HFF-Myc (cell line): ENCODE measurements around the gene ADIPOQ.
A peak's percentile ranks its signal among the peaks of the same experiment; 100 is the strongest.
"Not testable (repeated sequence)": the region's sequence is repeated elsewhere in the genome, so short reads cannot be mapped to it uniquely, and the experiment has no call there.

Source experiments
- DNase-seq: peaks from one replicate; pipeline ENCODE4 v3.0.0-alpha.2; 2011; ENCODE audit warnings: low read depth; ENCODE audit errors: extremely low read depth
- H3K4me3 ChIP-seq: replicated peaks from 2 replicates; pipeline ENCODE4 v1.5.1; 2011; ENCODE audit warnings: low read depth, mild to moderate bottlenecking, control low read depth, low read length
- CTCF ChIP-seq: IDR thresholded peaks from 2 replicates; pipeline ENCODE4 v1.5.1; 2012; ENCODE audit warnings: mild to moderate bottlenecking, low read depth, low read length, control low read depth; ENCODE audit errors: missing control alignments

ADIPOQ gene

GRCh38 chr3:186875708-186876107 is 33.2 kb downstream of the ADIPOQ start:
- H3K4me3 ChIP-seq = no peak overlapping the region
- TF ChIP-seq CTCF = no peak
- DNase-seq = no peak

GRCh38 chr3:186879781-186880180 is 37.3 kb downstream of the ADIPOQ start:
- H3K4me3 ChIP-seq = no peak overlapping the region
- DNase-seq = no peak
- TF ChIP-seq CTCF = no peak

GRCh38 chr3:186880406-186880805 is 37.9 kb downstream of the ADIPOQ start:
- no peak for TF ChIP-seq CTCF
- DNase-seq = no peak
- no peak overlapping the region for H3K4me3 ChIP-seq

GRCh38 chr3:186882150-186882524 is 39.6 kb downstream of the ADIPOQ start:
- TF ChIP-seq CTCF = no peak
- DNase-seq = peak; percentile 10

GRCh38 chr3:186882881-186883685 is 40.6 kb downstream of the ADIPOQ start:
- DNase-seq = peak; percentile 67
- no peak for TF ChIP-seq CTCF

More at GRCh38 chr3:186882150-186882524, 39.6 kb downstream of the ADIPOQ start:
- H3K4me3 ChIP-seq = no peak overlapping the region

GRCh38 chr3:186883686-186884058 is 41.2 kb downstream of the ADIPOQ start:
- H3K4me3 ChIP-seq = no peak overlapping the region
- no peak for TF ChIP-seq CTCF
- no peak for DNase-seq

More at GRCh38 chr3:186882881-186883685, 40.6 kb downstream of the ADIPOQ start:
- H3K4me3 ChIP-seq = no peak overlapping the region

- not testable (repeated sequence) for DNase-seq, H3K4me3 ChIP-seq
Observed at GRCh38 chr3:186884868-186885267, 42.4 kb downstream of the ADIPOQ start.
